Activated T-cell treated with anti-CD3 and anti-CD28 coated beads, Interleukin-2, amount 50 U/mL, for 4 hours (primary cell): ENCODE results near the gene NTRK2. TPM values are rescaled to one million over a fixed set of nuclear protein-coding genes. Genes with fewer than 3 reads are reported as not detected.

Experiments
- ATAC-seq, 2 donors: fragments of 200-7000 bp; cut with Tn5 transposase; one replicate each; pipeline ENCODE4 v1.10.0; 2021
- DNase-seq: peaks from one replicate; pipeline ENCODE4 v3.0.0-alpha.2; 2020
- H3K27me3 Mint-ChIP-seq: one replicate; pipeline ENCODE4 v1.8.0; 2021; ENCODE audit warnings: low read depth, mixed read lengths
- H3K36me3 Mint-ChIP-seq: one replicate; pipeline ENCODE4 v1.8.0; 2022; ENCODE audit warnings: mixed read lengths; ENCODE audit not compliant: insufficient read depth
- H3K4me1 Mint-ChIP-seq: one replicate; pipeline ENCODE4 v1.8.0; 2021; ENCODE audit warnings: low read depth, mixed read lengths
- H3K4me3 Mint-ChIP-seq: one replicate; pipeline ENCODE4 v1.8.0; 2021; ENCODE audit warnings: mild to moderate bottlenecking, moderate library complexity, mixed read lengths
- H3K9me3 Mint-ChIP-seq: one replicate; pipeline ENCODE4 v1.8.0; 2021; ENCODE audit warnings: mixed read lengths
- total RNA-seq, 3 donors: library from RNA; stranded (reverse); gene quantifications; one replicate each; pipeline ENCODE4 v1.2.1, GENCODE V29; 2021

Gene NTRK2
- total RNA-seq, 3 donors from 2014 or later, result 0.18 to 0.82 (median 0.38) TPM

DNA sequence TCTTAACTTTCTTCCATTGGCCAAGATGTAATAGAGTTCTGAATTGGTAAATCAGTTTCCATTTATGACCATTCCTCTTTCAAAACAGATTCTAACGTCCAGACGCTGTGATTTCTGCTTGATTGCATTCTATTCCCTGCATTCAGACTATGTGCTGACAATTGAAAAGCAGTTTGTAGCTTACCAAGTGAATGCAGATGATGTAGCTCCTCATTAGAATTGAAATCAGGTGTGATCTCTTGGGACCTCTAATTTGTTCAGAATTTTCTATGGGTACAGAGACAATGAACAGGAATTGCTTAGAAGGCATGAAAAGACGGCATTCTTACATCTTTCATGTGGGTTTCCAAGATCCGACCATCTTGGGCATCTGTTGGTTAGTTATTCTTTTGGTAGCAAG, 191.9 kb downstream of the NTRK2 start:
- Mint-ChIP-seq H3K4me3 (no peak overlapping the region), H3K36me3 (no peaks in the 10 kb centered on the region), H3K9me3 (no peaks in the 10 kb centered on the region), H3K4me1 (no peaks in the 10 kb centered on the region), H3K27me3 (peaks cover 4% of the 10 kb centered on the region)
- ATAC-seq, result no peak
- DNase-seq, result no peak

GRCh38 chr9:84862308-84862707, 192.8 kb downstream of the NTRK2 start:
- peaks cover 4% of the 10 kb centered on the region for H3K27me3 Mint-ChIP-seq
- H3K4me1 Mint-ChIP-seq, result no peaks in the 10 kb centered on the region

DNA sequence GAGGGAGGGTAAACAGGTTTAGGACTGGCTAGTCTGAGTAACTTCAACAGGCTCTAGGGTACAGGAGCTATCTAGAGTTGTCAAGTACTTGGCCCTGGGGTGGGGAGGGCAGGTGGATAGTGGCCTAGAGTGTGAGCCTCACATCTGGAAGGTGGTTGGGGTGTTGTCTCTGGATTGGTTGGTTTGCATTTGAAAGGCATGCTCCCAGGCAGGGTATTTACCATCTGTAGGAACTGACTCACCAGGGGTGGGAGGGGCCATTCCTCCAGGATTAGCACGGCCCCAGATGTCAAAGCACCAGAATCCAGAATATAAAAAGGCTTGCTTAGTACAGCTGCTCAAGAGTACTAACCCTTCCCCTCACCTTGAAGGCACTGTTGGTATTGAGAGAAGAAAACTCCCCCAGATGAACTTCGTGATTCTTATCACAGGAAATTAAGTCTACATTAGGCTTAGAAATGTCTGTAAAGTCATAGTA, 193.3 kb downstream of the NTRK2 start:
- Mint-ChIP-seq H3K27me3 (peaks cover 4% of the 10 kb centered on the region), H3K36me3 (no peaks in the 10 kb centered on the region), H3K4me1 (no peaks in the 10 kb centered on the region), H3K9me3 (no peaks in the 10 kb centered on the region), H3K4me3 (no peak overlapping the region)
- DNase-seq (no peak), ATAC-seq (no peak)

More at GRCh38 chr9:84862308-84862707, 192.8 kb downstream of the NTRK2 start:
- Mint-ChIP-seq H3K9me3 (no peaks in the 10 kb centered on the region), H3K4me3 (no peak overlapping the region), H3K36me3 (no peaks in the 10 kb centered on the region)
- DNase-seq (no peak), ATAC-seq (no peak)

- no peak for ATAC-seq
- Mint-ChIP-seq H3K4me1 (no peaks in the 10 kb centered on the region), H3K27me3 (peaks cover 2% of the 10 kb centered on the region), H3K9me3 (no peaks in the 10 kb centered on the region), H3K36me3 (no peaks in the 10 kb centered on the region), H3K4me3 (no peak overlapping the region)
- DNase-seq, result no peak
Measured at GRCh38 chr9:84863372-84863771, 193.8 kb downstream of the NTRK2 start.

DNA sequence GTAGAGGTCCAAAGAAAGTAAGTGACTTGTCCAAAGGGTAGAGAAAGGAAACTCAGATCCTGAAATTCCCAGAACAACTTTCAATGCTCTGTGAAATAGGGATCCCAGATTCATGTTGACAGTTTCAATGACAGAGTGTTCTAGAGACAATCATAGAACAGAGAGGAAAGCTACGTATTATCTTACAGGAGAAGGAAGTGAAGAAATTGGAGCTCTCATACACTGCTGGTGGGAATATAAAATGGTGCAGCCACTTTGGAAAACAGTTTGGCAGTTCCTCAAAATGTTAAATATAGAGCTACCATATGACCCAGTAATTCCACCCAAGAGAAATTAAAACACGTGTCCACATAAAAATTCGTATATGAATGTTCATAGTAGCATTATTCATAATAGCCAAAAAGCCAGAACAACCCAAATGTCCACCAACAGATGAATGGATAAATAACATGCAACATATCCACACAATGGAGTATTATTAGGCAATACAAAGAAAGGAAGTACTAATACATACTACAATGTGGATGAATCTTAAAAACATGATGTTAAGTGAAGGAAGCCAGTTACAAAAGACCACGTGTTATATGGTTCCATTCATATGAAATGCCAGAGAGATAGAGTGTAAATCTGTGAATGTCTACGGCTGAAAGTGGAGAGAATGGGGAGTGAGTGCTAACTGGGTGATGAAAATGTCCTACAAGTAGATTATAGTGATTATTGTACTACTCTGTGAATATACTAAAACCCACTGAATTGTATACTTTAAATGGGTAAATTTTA, 197.1 kb downstream of the NTRK2 start:
- no peaks in the 10 kb centered on the region for H3K4me1 Mint-ChIP-seq
- H3K9me3 Mint-ChIP-seq, result no peaks in the 10 kb centered on the region
- H3K36me3 Mint-ChIP-seq, result no peaks in the 10 kb centered on the region
- no peak overlapping the region for H3K4me3 Mint-ChIP-seq
- DNase-seq (no peak), ATAC-seq (no peak)
- peaks cover 2% of the 10 kb centered on the region for H3K27me3 Mint-ChIP-seq

GRCh38 chr9:84867186-84867585, 197.7 kb downstream of the NTRK2 start:
- no peak for ATAC-seq
- H3K4me3 Mint-ChIP-seq, result no peak overlapping the region
- H3K4me1 Mint-ChIP-seq, result no peaks in the 10 kb centered on the region
- H3K27me3 Mint-ChIP-seq, result peaks cover 2% of the 10 kb centered on the region
- no peaks in the 10 kb centered on the region for H3K9me3 Mint-ChIP-seq
- no peaks in the 10 kb centered on the region for H3K36me3 Mint-ChIP-seq
- no peak for DNase-seq

DNA sequence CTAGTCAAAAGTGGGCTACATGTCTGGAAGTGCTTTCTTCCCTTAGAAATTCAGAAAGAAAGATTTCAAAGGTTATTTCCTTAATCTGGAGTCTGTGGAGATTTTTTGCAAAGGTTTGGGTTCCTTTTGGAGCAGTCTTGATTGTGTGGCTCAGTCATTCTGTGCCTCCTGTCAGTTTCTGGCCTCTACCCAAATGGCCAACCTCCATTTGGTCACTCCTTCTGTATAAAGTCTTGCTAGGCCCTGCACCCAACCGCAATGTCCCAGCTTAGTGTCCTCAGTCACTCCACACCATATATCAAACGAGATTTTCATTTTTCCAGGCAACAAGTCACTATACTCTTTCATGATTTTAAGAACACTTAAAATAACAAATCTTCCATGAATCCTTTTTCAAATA, 199.6 kb downstream of the NTRK2 start:
- no peak overlapping the region for H3K4me3 Mint-ChIP-seq
- DNase-seq, result no peak
- H3K9me3 Mint-ChIP-seq, result no peaks in the 10 kb centered on the region
- H3K4me1 Mint-ChIP-seq, result no peaks in the 10 kb centered on the region
- H3K36me3 Mint-ChIP-seq, result no peaks in the 10 kb centered on the region
- ATAC-seq, result no peak
- no peaks in the 10 kb centered on the region for H3K27me3 Mint-ChIP-seq

DNA sequence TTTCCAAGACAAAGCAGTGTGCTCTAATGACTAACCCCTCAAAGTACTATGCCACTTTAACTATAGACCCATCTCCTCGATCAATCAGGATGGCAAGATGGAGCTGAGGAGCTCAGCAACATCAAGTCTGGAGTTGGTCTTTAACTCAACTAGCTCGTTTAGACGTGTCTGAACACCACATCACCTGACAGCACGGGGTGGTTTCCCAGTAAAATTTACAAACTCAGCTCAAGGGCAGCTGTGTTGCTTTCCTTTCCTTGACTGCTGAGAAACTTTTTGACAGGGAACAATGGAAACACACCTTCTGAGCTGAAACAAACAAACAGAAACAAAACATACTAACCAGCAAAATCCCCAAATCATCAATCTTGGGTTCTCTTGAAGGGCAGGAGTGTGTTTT, 202.5 kb downstream of the NTRK2 start:
- ATAC-seq, result no peak
- Mint-ChIP-seq H3K9me3 (no peaks in the 10 kb centered on the region), H3K36me3 (no peaks in the 10 kb centered on the region), H3K27me3 (no peaks in the 10 kb centered on the region), H3K4me3 (no peak overlapping the region), H3K4me1 (peaks cover 2% of the 10 kb centered on the region)
- no peak for DNase-seq

DNA sequence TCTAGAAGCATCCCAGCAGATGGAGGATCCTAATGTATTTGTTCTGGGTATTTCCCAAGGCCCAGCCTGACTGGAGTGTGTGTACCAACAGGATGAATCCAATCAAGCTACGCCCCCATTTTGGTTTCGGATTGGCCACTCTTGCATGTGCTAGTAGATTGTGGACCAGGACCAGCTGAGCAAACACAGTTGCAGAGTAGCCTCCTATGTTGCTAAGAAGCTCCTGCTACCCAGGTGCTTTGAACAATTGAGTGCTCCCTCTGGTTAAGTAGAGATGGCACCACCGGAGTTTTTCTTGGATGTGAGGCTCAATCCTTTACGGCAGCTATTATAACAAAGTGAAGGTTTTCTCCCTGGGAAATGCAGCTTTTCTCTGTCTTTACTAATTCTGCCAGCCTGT, 204.5 kb downstream of the NTRK2 start:
- H3K4me3 Mint-ChIP-seq, result no peak overlapping the region
- H3K27me3 Mint-ChIP-seq, result no peaks in the 10 kb centered on the region
- H3K36me3 Mint-ChIP-seq, result no peaks in the 10 kb centered on the region
- ATAC-seq (no peak), DNase-seq (no peak)
- H3K4me1 Mint-ChIP-seq, result peaks cover 2% of the 10 kb centered on the region
- no peaks in the 10 kb centered on the region for H3K9me3 Mint-ChIP-seq

DNA sequence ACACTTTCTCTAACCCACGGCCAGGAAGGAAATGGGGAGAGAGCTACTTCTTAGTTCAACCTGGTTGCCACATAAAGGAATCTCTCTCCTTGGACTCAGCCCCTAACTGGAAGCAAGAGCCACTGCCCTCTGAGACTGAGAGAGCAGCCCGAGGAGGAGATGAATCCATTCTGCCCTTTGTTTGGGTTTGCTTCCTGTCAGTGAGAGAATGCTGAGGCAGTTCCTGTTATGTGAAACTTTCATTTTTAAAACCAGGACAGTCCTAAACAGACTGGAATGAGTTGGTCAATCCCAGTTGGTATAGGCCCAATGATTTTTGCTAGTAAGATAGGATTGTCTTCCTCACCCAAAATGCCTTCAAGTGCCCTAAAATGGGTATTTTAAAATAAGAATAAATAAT, 205.1 kb downstream of the NTRK2 start:
- no peak for DNase-seq
- peaks cover 2% of the 10 kb centered on the region for H3K4me1 Mint-ChIP-seq
- H3K27me3 Mint-ChIP-seq, result no peaks in the 10 kb centered on the region
- no peaks in the 10 kb centered on the region for H3K36me3 Mint-ChIP-seq
- no peak overlapping the region for H3K4me3 Mint-ChIP-seq
- H3K9me3 Mint-ChIP-seq, result no peaks in the 10 kb centered on the region
- no peak for ATAC-seq

DNA sequence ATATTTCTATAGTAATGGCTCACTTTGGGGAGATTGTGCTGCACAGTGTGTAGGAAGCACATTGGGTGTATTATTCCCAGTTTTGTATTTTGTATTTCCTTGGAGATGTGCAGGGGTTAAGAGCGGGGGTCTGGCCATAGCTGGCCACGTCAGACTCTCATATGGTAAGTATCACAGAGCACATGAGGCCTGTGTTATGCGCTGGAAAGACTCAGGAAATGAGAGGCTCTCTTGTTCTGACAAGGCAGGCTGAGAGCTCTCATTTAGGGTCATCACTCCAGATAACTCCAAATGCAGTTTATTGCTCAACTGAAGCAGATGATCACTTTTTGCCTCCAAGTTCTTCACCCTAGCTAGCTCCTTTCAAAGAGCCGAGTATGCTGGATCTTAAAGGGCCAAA, 205.7 kb downstream of the NTRK2 start:
- ATAC-seq (no peak), DNase-seq (no peak)
- Mint-ChIP-seq H3K4me1 (peaks cover 2% of the 10 kb centered on the region), H3K4me3 (no peak overlapping the region), H3K36me3 (no peaks in the 10 kb centered on the region), H3K9me3 (no peaks in the 10 kb centered on the region), H3K27me3 (no peaks in the 10 kb centered on the region)

DNA sequence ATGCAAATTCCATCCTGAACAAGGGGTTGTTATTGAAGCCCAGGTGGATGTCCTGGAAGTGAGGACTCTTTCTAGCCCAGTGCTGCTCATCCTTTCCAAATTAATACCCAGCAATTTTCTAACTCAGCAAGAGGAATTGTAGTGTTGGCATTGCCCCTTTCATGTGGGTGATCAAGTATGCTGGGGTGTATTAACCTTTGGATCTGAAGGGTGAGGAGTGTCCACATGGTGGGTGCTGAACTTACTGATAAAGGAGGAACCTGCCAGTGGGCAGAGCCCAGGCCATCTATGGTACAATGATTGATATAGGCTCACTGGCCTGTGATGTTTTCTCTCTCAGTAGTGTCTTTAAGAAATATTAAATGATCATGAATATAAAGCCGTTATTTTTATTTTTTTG, 210.1 kb downstream of the NTRK2 start:
- H3K9me3 Mint-ChIP-seq, result no peaks in the 10 kb centered on the region
- H3K4me1 Mint-ChIP-seq, result peaks cover 2% of the 10 kb centered on the region
- no peaks in the 10 kb centered on the region for H3K36me3 Mint-ChIP-seq
- no peaks in the 10 kb centered on the region for H3K27me3 Mint-ChIP-seq
- ATAC-seq (no peak), DNase-seq (no peak)
- no peak overlapping the region for H3K4me3 Mint-ChIP-seq

DNA sequence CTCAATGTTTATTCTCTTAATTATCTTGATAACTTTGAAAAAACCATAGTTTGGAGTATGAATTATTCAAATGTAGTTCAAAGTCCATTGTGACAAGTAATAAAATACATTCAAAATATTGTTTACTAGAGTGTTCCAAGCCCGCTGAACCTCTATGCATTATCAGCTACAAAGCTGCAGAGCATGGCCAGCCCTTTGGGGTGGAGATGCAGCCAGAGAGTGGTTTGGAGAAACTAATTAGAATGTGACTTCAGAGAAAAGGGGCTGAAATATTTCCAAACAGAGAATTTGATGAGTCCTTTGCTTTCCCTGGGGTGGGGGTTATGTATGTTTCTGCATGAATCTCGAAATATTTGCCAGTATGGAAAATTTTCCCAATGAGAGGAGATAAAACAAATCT, 211.3 kb downstream of the NTRK2 start:
- DNase-seq (no peak), ATAC-seq (no peak)
- H3K4me3 Mint-ChIP-seq, result no peak overlapping the region
- no peaks in the 10 kb centered on the region for H3K36me3 Mint-ChIP-seq
- H3K27me3 Mint-ChIP-seq, result no peaks in the 10 kb centered on the region
- no peaks in the 10 kb centered on the region for H3K4me1 Mint-ChIP-seq
- no peaks in the 10 kb centered on the region for H3K9me3 Mint-ChIP-seq

DNA sequence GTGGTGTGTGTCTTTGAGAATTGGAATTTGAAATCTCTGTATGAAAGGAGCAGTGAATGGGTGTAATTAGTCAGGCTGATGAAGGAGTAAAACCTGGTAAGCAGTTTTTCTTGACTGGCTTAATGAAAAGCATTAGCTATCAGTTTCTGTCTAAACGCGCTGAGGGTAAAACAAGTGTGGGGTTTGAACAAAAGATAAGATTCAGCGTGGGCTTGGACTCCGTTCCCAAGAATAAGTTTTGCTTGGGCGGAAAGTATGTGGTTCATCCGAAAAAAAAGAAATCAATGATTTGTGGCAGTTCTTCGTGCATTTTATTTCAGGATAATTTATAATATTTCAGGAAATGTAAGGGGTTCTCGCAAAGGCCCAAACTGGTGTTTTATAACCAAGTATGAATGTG, 217.3 kb downstream of the NTRK2 start:
- H3K4me3 Mint-ChIP-seq, result no peak overlapping the region
- ATAC-seq (no peak), DNase-seq (no peak)
- no peaks in the 10 kb centered on the region for H3K4me1 Mint-ChIP-seq
- H3K36me3 Mint-ChIP-seq, result no peaks in the 10 kb centered on the region
- H3K27me3 Mint-ChIP-seq, result no peaks in the 10 kb centered on the region
- H3K9me3 Mint-ChIP-seq, result no peaks in the 10 kb centered on the region

DNA sequence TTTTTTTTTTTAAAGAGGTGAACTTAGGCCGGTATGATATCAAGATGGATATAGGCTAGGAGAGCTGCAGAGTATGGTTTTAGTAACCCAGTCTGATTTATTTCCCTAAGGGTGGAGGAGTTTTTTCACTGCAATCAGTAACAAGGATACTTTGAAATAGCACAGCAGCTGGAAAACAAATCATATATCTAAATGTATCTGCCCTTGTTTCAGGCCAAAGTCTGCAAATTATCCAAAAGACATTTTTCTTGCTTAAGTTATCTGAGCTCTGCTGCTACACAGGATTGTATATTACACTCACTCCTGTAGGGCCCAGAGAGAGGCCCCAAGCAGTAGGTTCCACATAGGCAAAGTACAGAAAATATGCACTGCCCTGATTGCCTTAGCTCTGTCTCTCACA, 222.4 kb downstream of the NTRK2 start:
- Mint-ChIP-seq H3K4me3 (no peak overlapping the region), H3K4me1 (no peaks in the 10 kb centered on the region), H3K27me3 (no peaks in the 10 kb centered on the region), H3K36me3 (no peaks in the 10 kb centered on the region), H3K9me3 (no peaks in the 10 kb centered on the region)
- no peak for ATAC-seq
- no peak for DNase-seq
